ENCODE measurements around the gene TNRC18.

TNRC18 gene

DNA sequence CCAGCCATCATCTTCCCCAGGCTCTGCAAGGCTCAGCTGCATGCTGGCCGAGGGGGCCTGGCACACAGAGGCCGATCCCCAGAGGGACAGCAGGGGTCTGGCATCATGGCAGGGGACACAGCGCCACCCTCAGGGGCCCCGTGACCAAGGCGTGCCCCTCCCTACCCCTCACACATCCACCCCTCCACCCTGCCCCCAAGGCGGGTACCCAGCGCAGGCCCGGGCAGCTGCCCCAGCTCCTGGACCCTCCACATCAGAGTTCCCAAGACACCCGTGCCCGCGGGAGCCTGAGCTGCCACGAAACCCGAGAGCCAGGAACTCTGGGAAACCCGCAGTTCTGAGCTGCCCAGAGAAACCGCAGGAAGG lies 46.5 kb upstream of the TNRC18 start:
- no peak; the same call in 2 of the 3 replicates for ATAC-seq

DNA sequence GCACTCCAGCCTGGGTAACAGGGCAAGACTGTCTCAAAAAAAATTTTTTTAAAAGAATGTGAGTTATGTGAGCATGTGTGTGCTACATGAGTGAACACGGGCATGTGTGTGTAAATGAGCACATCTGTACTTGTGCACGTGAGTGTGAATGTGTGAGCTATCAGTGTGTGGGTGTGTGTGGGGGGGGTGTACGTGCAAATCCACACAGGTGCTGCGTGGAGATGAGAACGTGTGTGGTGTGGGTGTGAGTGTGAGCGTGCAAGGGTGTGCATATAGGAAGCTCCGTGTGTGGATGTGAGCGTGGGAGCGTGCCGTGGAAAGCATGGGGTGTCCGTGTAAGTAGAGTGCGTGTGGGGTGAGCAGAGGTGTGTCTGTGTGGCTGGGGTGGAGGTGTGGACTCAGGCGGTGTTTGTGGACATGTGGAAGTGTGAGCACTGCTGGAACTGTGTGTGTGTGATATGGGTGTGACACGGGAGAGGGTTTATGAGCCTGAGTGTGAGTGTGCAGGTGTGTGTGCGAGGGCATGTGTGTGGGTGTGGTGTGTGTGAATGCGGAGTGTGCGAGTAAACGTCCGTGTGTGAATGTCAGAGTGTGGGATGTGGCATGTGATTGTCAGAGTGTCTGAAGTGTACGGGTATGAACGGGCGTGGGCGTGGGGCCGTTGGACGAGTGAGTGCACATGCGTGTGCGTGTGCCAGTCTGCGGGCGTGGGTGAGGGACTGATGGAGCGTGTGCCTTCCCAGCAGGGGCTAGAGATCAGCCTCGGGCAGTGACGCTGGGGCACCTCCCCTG lies 45.9 kb upstream of the TNRC18 start:
- ATAC-seq = no peak

More for the DNA sequence above, 46.5 kb upstream of the TNRC18 start:
- no peak for TF ChIP-seq ZFP30 (CRISPR knock-in tag; IDR thresholded peaks at IDR 0.05)
- no peak for TF ChIP-seq OSR1 (CRISPR knock-in tag; IDR thresholded peaks at IDR 0.05)
- no peak for TF ChIP-seq SNAI2 (CRISPR knock-in tag; IDR thresholded peaks at IDR 0.05)
- TF ChIP-seq, protein P1, sequence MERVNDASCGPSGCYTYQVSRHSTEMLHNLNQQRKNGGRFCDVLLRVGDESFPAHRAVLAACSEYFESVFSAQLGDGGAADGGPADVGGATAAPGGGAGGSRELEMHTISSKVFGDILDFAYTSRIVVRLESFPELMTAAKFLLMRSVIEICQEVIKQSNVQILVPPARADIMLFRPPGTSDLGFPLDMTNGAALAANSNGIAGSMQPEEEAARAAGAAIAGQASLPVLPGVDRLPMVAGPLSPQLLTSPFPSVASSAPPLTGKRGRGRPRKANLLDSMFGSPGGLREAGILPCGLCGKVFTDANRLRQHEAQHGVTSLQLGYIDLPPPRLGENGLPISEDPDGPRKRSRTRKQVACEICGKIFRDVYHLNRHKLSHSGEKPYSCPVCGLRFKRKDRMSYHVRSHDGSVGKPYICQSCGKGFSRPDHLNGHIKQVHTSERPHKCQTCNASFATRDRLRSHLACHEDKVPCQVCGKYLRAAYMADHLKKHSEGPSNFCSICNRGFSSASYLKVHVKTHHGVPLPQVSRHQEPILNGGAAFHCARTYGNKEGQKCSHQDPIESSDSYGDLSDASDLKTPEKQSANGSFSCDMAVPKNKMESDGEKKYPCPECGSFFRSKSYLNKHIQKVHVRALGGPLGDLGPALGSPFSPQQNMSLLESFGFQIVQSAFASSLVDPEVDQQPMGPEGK (CRISPR knock-in tag; IDR thresholded peaks at IDR 0.05; ENCODE audit: borderline replicate concordance) = no peak
- TF ChIP-seq RARB (CRISPR knock-in tag; IDR thresholded peaks at IDR 0.05) = no peak
- TF ChIP-seq GLIS3 (CRISPR knock-in tag; IDR thresholded peaks at IDR 0.05) = no peak
- no peak for TF ChIP-seq ZNF8 (CRISPR knock-in tag; IDR thresholded peaks at IDR 0.05)
- TF ChIP-seq TCF4 (CRISPR knock-in tag; IDR thresholded peaks at IDR 0.05; ENCODE audit: borderline replicate concordance) = no peak
- TF ChIP-seq ARNTL (CRISPR knock-in tag; IDR thresholded peaks at IDR 0.05; ENCODE audit: borderline replicate concordance, low read depth) = no peak
- TF ChIP-seq, protein P2, sequence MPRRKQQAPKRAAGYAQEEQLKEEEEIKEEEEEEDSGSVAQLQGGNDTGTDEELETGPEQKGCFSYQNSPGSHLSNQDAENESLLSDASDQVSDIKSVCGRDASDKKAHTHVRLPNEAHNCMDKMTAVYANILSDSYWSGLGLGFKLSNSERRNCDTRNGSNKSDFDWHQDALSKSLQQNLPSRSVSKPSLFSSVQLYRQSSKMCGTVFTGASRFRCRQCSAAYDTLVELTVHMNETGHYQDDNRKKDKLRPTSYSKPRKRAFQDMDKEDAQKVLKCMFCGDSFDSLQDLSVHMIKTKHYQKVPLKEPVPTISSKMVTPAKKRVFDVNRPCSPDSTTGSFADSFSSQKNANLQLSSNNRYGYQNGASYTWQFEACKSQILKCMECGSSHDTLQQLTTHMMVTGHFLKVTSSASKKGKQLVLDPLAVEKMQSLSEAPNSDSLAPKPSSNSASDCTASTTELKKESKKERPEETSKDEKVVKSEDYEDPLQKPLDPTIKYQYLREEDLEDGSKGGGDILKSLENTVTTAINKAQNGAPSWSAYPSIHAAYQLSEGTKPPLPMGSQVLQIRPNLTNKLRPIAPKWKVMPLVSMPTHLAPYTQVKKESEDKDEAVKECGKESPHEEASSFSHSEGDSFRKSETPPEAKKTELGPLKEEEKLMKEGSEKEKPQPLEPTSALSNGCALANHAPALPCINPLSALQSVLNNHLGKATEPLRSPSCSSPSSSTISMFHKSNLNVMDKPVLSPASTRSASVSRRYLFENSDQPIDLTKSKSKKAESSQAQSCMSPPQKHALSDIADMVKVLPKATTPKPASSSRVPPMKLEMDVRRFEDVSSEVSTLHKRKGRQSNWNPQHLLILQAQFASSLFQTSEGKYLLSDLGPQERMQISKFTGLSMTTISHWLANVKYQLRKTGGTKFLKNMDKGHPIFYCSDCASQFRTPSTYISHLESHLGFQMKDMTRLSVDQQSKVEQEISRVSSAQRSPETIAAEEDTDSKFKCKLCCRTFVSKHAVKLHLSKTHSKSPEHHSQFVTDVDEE (CRISPR knock-in tag; IDR thresholded peaks at IDR 0.05) = no peak
- TF ChIP-seq ISL1 (CRISPR knock-in tag; IDR thresholded peaks at IDR 0.05) = no peak
- no peak for TF ChIP-seq ESRRG (CRISPR knock-in tag; IDR thresholded peaks at IDR 0.05)
- TF ChIP-seq TOX (CRISPR knock-in tag; IDR thresholded peaks at IDR 0.05; ENCODE audit: borderline replicate concordance) = no peak
- no peak for TF ChIP-seq ZNF565 (CRISPR knock-in tag; conservative IDR thresholded peaks at IDR 0.05; ENCODE audit: low read depth)
- no peak for TF ChIP-seq ZNF70 (CRISPR knock-in tag; IDR thresholded peaks at IDR 0.05)

More for the DNA sequence above, 45.9 kb upstream of the TNRC18 start:
- TF ChIP-seq OSR1 (CRISPR knock-in tag; IDR thresholded peaks at IDR 0.05) (no peak), BACH2 (CRISPR knock-in tag; IDR thresholded peaks at IDR 0.05; ENCODE audit: borderline replicate concordance) (no peak), ESRRG (CRISPR knock-in tag; IDR thresholded peaks at IDR 0.05) (no peak), CREB5 (CRISPR knock-in tag; IDR thresholded peaks at IDR 0.05; ENCODE audit: low read depth) (no peak), POU6F1 (CRISPR knock-in tag; IDR thresholded peaks at IDR 0.05; ENCODE audit: borderline replicate concordance, low read depth) (no peak), ZFP30 (CRISPR knock-in tag; IDR thresholded peaks at IDR 0.05) (no peak), CSRNP3 (CRISPR knock-in tag; IDR thresholded peaks at IDR 0.05) (no peak), ZNF70 (CRISPR knock-in tag; IDR thresholded peaks at IDR 0.05) (no peak), CSDC2 (CRISPR knock-in tag; IDR thresholded peaks at IDR 0.05) (no peak), PPARA (CRISPR knock-in tag; IDR thresholded peaks at IDR 0.05; ENCODE audit: borderline replicate concordance) (no peak), ZNF565 (CRISPR knock-in tag; conservative IDR thresholded peaks at IDR 0.05; ENCODE audit: low read depth) (no peak), ZC3H10 (CRISPR knock-in tag; IDR thresholded peaks at IDR 0.05) (no peak), TCF4 (CRISPR knock-in tag; IDR thresholded peaks at IDR 0.05; ENCODE audit: borderline replicate concordance) (no peak), GLIS3 (CRISPR knock-in tag; IDR thresholded peaks at IDR 0.05) (no peak)
